H1 (cell line): ENCODE data around the gene SLC66A2. TPM values are rescaled to one million over a fixed set of nuclear protein-coding genes. Genes with fewer than 3 reads are reported as not detected.
A peak's percentile ranks its signal among the peaks of the same experiment; 100 is the strongest.

Experiments
- CTCF ChIA-PET: fragments of 300-600 bp; sonication (Branson Sonifier 250); formaldehyde crosslinking; loops from one replicate; lab custom pipeline; 2021; ENCODE audit not compliant: partially characterized antibody; lab: Charles Lee
- POLR2A ChIA-PET: fragments of 300-600 bp; sonication (Branson Sonifier 250); formaldehyde crosslinking; loops from one replicate; lab custom pipeline; 2021; ENCODE audit warnings: inconsistent platforms; ENCODE audit not compliant: partially characterized antibody; lab: Charles Lee
- DNase-seq, 2 experiments: peaks; one replicate each; pipeline versions ENCODE4 v3.0.0 to v3.0.0-alpha.2; 2010 to 2022; ENCODE audit warnings: low spot score in 2 of 2, low read depth in 1 of 2, mixed read lengths in 1 of 2
- FAIRE-seq: peaks from 2 replicates; lab custom pipeline; 2011; peaks lifted over from hg19 to GRCh38; lab: Jason Lieb, UNC
- H2AFZ ChIP-seq: 2 replicates; pipeline ENCODE4 v1.8.1; 2012; ENCODE audit warnings: low read length, inconsistent platforms
- H2AK5ac ChIP-seq: 2 replicates; pipeline ENCODE4 v1.6.1; 2013; ENCODE audit warnings: low read depth, low read length
- H2BK120ac ChIP-seq: replicated peaks from 2 replicates; pipeline ENCODE3; 2013; ENCODE audit warnings: low read depth, low read length, inconsistent platforms
- H2BK12ac ChIP-seq: 2 replicates; pipeline ENCODE4 v1.6.1; 2013; ENCODE audit warnings: low read depth, low read length
- H2BK15ac ChIP-seq: 2 replicates; pipeline ENCODE4 v1.6.1; 2013; ENCODE audit warnings: low read length
- H2BK20ac ChIP-seq: 2 replicates; pipeline ENCODE4 v1.6.1; 2013; ENCODE audit warnings: low read length
- H2BK5ac ChIP-seq: 2 replicates; pipeline ENCODE4 v1.6.1; 2013; ENCODE audit warnings: low read depth, low read length
- H3K14ac ChIP-seq: 2 replicates; pipeline ENCODE4 v1.6.1; 2013; ENCODE audit warnings: inconsistent platforms; ENCODE audit not compliant: insufficient read length
- H3K18ac ChIP-seq: 2 replicates; pipeline ENCODE4 v1.6.1; 2013; ENCODE audit warnings: low read length; ENCODE audit errors: extremely low read depth
- H3K23ac ChIP-seq: 2 replicates; pipeline ENCODE4 v1.6.1; 2013; ENCODE audit warnings: inconsistent platforms; ENCODE audit not compliant: insufficient read length
- H3K23me2 ChIP-seq: 2 replicates; pipeline ENCODE4 v1.6.1; 2013; ENCODE audit warnings: low read depth, low read length
- H3K27ac ChIP-seq: 2 replicates; pipeline ENCODE4 v1.6.1; 2011; ENCODE audit warnings: low read depth, low read length, inconsistent platforms
- H3K27me3 ChIP-seq, 4 experiments: replicated peaks in 1 of 4; 1 replicate in 1 of 4; 2 replicates in 3 of 4; pipeline versions ENCODE4 v1.6.1 to v1.8.1; 2011 to 2013; ENCODE audit warnings: low read length in 3 of 4, mild to moderate bottlenecking in 3 of 4, inconsistent platforms in 2 of 4, mixed read lengths in 2 of 4, moderate library complexity in 1 of 4; ENCODE audit not compliant: control insufficient read depth in 3 of 4, insufficient read depth in 3 of 4; ENCODE audit errors: extremely low read depth in 1 of 4
- H3K36me3 ChIP-seq, 4 experiments: 2 replicates each; pipeline versions ENCODE4 v1.6.1 to v1.8.1; 2011 to 2013; ENCODE audit warnings: mild to moderate bottlenecking in 4 of 4, low read length in 3 of 4, moderate library complexity in 2 of 4, control low read depth in 1 of 4, inconsistent platforms in 1 of 4; ENCODE audit not compliant: insufficient read depth in 4 of 4, control insufficient read depth in 2 of 4
- H3K4ac ChIP-seq: replicated peaks from 2 replicates; pipeline ENCODE3; 2013; ENCODE audit warnings: low read length, low read depth, mixed read lengths, inconsistent platforms; ENCODE audit not compliant: insufficient read length
- H3K4me1 ChIP-seq, 4 experiments: replicated peaks in 1 of 4; 1 replicate in 1 of 4; 2 replicates in 3 of 4; pipeline versions ENCODE4 v1.6.1 to v1.8.1; 2011 to 2013; ENCODE audit warnings: low read length in 3 of 4, inconsistent platforms in 2 of 4, mixed read lengths in 1 of 4; ENCODE audit not compliant: insufficient read depth in 4 of 4, control insufficient read depth in 3 of 4
- H3K4me2 ChIP-seq, 2 experiments: 2 replicates each; pipeline versions ENCODE4 v1.6.1 to v1.8.1; 2011 to 2013; ENCODE audit warnings: low read depth in 2 of 2, low read length in 2 of 2, control low read depth in 1 of 2, inconsistent platforms in 1 of 2, mild to moderate bottlenecking in 1 of 2; ENCODE audit not compliant: insufficient read depth in 1 of 2
- H3K4me3 ChIP-seq, 4 experiments: fragments of 200-600, 300-600 bp in 1 of 4; sonication (generic), shearing (Covaris generic), sonication (Bioruptor Twin) in 1 of 4; 2 replicates each; pipeline versions ENCODE4 v1.5.1 to v1.8.1; 2011 to 2016; ENCODE audit warnings: low read length in 4 of 4, low read depth in 3 of 4, control low read depth in 2 of 4, inconsistent platforms in 2 of 4, mild to moderate bottlenecking in 2 of 4, mixed read lengths in 1 of 4, moderate library complexity in 1 of 4; ENCODE audit not compliant: insufficient read depth in 2 of 4; ENCODE audit errors: extremely low read depth in 1 of 4
- H3K56ac ChIP-seq: replicated peaks from 2 replicates; pipeline ENCODE3; 2013; ENCODE audit warnings: low read depth, mild to moderate bottlenecking, mixed read lengths, low read length, inconsistent platforms; ENCODE audit not compliant: insufficient read length
- H3K79me1 ChIP-seq: 2 replicates; pipeline ENCODE4 v1.6.1; 2013; ENCODE audit warnings: low read depth, low read length, control low read depth
- H3K79me2 ChIP-seq, 2 experiments: 2 replicates each; pipeline versions ENCODE4 v1.6.1 to v1.8.1; 2012 to 2013; ENCODE audit warnings: low read length in 2 of 2, mild to moderate bottlenecking in 2 of 2, inconsistent platforms in 1 of 2; ENCODE audit not compliant: insufficient read depth in 2 of 2, control insufficient read depth in 1 of 2
- H3K9ac ChIP-seq, 4 experiments: replicated peaks in 1 of 4; 1 replicate in 1 of 4; 2 replicates in 3 of 4; pipeline versions ENCODE4 v1.6.1 to v1.8.1; 2011 to 2013; ENCODE audit warnings: low read depth in 3 of 4, low read length in 3 of 4, control low read depth in 2 of 4, mild to moderate bottlenecking in 2 of 4, moderate library complexity in 2 of 4, inconsistent platforms in 1 of 4; ENCODE audit errors: extremely low read depth in 1 of 4
- H3K9me3 ChIP-seq, 2 experiments: 2 replicates each; pipeline versions ENCODE4 v1.6.1 to v1.8.1; 2012 to 2013; ENCODE audit warnings: mild to moderate bottlenecking in 2 of 2, moderate library complexity in 2 of 2, control low read depth in 1 of 2, inconsistent platforms in 1 of 2, low read depth in 1 of 2, low read length in 1 of 2, mixed read lengths in 1 of 2; ENCODE audit not compliant: insufficient read depth in 2 of 2
- H4K20me1 ChIP-seq, 2 experiments: replicated peaks in 1 of 2; 2 replicates each; pipeline versions ENCODE3 to v1.8.1; 2011 to 2013; ENCODE audit warnings: inconsistent platforms in 2 of 2, low read length in 2 of 2, mild to moderate bottlenecking in 1 of 2; ENCODE audit not compliant: insufficient read depth in 2 of 2, control insufficient read depth in 1 of 2
- H4K5ac ChIP-seq: 2 replicates; pipeline ENCODE4 v1.6.1; 2013; ENCODE audit warnings: low read length, low read depth, mixed read lengths, inconsistent platforms; ENCODE audit not compliant: insufficient read length
- H4K8ac ChIP-seq: 2 replicates; pipeline ENCODE4 v1.8.0; 2013; ENCODE audit warnings: mild to moderate bottlenecking, moderate library complexity, low read length, inconsistent platforms; ENCODE audit not compliant: insufficient read depth; ENCODE audit errors: extremely low read depth
- H4K91ac ChIP-seq: replicated peaks from 2 replicates; pipeline ENCODE3; 2013; ENCODE audit warnings: low read length, mixed read lengths, inconsistent platforms; ENCODE audit not compliant: insufficient read length
- PHF8 ChIP-seq: fragments of 200-600 bp; sonication (generic); conservative IDR thresholded peaks from 2 replicates; pipeline ENCODE4 v1.7.1; 2012; ENCODE audit warnings: low read depth, mild to moderate bottlenecking, inconsistent platforms, low read length, moderate library complexity
- WGBS, 2 experiments: shearing (Covaris generic) in 1 of 2; methylation state at CpG; one replicate each; pipeline versions ENCODE4 v1.1.6 to v1.1.7; 2013 to 2015; ENCODE audit warnings: low lambda C conversion rate in 2 of 2, mixed read lengths in 2 of 2, inconsistent platforms in 1 of 2, low coverage in 1 of 2, missing lambda C conversion rate in 1 of 2; ENCODE audit not compliant: insufficient replicate concordance in 2 of 2, insufficient coverage in 1 of 2, insufficient read length in 1 of 2; ENCODE audit errors: extremely low coverage in 1 of 2, missing lambda C conversion rate in 1 of 2; 5-methylcytosine and 5-hydroxymethylcytosine counted together
- polyA plus RNA-seq, 7 experiments: library from polyadenylated mRNA; depleted of rRNA in 3 of 7; stranded (reverse) in 5 of 7; unstranded in 2 of 7; fragments of >200 nt in 5 of 7; fragments of 200-250 nt in 2 of 7; gene quantifications; 1 replicate in 5 of 7; 2 replicates in 1 of 7; 4 replicates in 1 of 7; pipeline versions ENCODE4 v1.2.1 to v1.2.3, GENCODE V29; 2011 to 2013; ENCODE audit warnings: missing spikeins in 2 of 7, mixed read lengths in 2 of 7
- total RNA-seq: library from RNA; stranded (reverse); fragmentation: NEBNext Ultra II Directional; extraction: Animal tissue kit (Norgen Biotek cat#: 25700); gene quantifications from 2 replicates; pipeline ENCODE4 v1.2.1, GENCODE V29; 2021

The SLC66A2 gene
- total and polyA plus RNA-seq, 2 of the 8 experiments (the other 6 are each of a cell fraction or from before 2014, with no cell fraction given): 15.0 to 18.9 TPM

DNA sequence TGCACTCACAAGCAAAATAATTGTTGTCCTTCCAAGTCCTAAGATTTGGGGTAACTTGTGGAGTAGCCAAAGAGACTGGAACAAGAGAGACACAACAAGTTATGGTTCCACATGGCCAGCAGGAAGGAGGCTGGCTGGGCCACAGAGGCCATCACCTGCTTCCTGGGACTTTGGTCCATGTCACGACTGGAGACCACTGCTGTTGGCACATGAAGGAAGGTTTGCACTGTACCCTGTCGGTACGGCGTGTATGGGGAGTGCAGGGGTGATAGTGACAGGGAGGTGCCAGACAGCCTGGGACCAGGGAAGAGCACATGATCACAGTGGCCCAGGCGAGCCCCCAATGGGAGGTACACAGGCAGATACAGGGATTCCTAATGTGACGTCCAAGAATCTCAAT, 15.5 kb downstream of the SLC66A2 start:
- H3K14ac ChIP-seq: no peak overlapping the region
- H3K27ac ChIP-seq: no peak overlapping the region
- H3K4ac ChIP-seq: no peak overlapping the region
- no peak overlapping the region for H3K4me3 ChIP-seq
- 92% methylated on average over 6 of the region's 6 CpGs; no CpG with 5 or more reads in 1 of the 2 experiments for WGBS, 2 experiments
- no peak overlapping the region for H4K91ac ChIP-seq
- H4K8ac ChIP-seq: no peak overlapping the region
- no peaks in the 10 kb centered on the region; a peak in 1 of 7 replicates for H3K27me3 ChIP-seq
- ChIA-PET CTCF (interaction anchor here (0.6 to 2.7 kb wide), 10 partner anchors 11 to 289 kb away, joined by 3 to 19 read pairs (median 3); no protein-coding TSS in a partner anchor), POLR2A (no interaction called here)
- no peak overlapping the region for H3K23ac ChIP-seq
- H2AK5ac ChIP-seq: 0 out of 2 replicates have a peak overlapping the region, but pooled peaks have one; percentile 65
- no peaks in the 10 kb centered on the region for H3K9me3 ChIP-seq
- H2BK20ac ChIP-seq: no peak overlapping the region
- no peak overlapping the region for H3K18ac ChIP-seq
- peaks cover 0 to 8% of the 10 kb centered on the region in 2 experiments; a peak in 1 of 4 replicates for H3K79me2 ChIP-seq
- H2BK120ac ChIP-seq: no peak overlapping the region
- H2BK15ac ChIP-seq: no peak overlapping the region
- H3K9ac ChIP-seq: no peak overlapping the region
- TF ChIP-seq PHF8: no peak
- peaks cover 5% of the 10 kb centered on the region for H3K79me1 ChIP-seq
- no peak overlapping the region for H3K56ac ChIP-seq
- H3K23me2 ChIP-seq: no peaks in the 10 kb centered on the region
- DNase-seq: no peak
- H2BK12ac ChIP-seq: no peak overlapping the region
- peaks cover 0 to 4% of the 10 kb centered on the region in 2 experiments for H4K20me1 ChIP-seq
- H3K4me1 ChIP-seq: no peaks in the 10 kb centered on the region
- H2AFZ ChIP-seq: no peak overlapping the region
- H2BK5ac ChIP-seq: no peak overlapping the region
- no peaks in the 10 kb centered on the region for H3K36me3 ChIP-seq
- no peak for FAIRE-seq
- no peak overlapping the region for H4K5ac ChIP-seq
- no peak overlapping the region for H3K4me2 ChIP-seq
